ENCODE results near the gene TBC1D16.

TBC1D16 gene

DNA sequence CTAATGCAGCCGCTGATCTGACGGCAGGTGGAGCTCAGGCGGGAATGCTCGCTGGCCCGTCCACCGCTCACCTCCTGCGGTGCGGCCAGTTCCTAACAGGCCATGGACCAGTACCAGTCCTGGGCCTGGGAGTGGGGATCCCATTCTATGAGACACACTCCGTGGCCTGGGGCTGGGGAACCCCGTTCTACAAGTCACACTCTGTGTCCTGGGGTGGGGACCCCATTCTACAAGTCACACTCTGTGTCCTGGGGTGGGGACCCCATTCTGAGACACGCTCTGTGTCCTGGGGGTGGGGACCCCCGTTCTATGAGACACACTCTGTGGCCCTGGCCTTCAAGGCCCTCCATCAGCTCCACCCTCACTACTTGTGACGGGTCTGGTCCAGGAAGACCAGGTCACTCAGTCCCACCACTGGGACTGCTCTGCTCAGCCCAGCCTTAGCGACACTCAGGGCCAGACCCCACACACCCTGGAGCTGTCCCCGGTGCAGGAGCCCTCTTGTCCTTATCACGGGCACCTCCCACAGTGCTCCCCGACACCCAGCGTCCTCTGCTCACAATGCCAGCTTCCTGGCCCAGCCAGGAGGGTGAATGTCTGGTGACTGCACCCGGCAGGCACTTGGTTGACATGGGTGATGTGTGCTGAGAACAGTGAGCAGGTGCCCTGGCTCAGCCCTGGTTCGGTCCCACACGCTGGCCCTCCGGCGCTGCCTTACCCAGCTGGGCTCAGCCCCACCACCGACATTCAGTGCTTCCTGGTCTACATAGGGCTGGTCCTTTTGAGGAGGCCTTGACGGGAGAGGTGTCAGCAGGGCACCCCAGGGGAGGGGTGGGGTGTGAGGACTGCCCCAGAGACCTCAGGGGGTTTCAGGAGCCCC lies 89.1 kb downstream of the TBC1D16 start:
- TF ChIP-seq, protein P1, sequence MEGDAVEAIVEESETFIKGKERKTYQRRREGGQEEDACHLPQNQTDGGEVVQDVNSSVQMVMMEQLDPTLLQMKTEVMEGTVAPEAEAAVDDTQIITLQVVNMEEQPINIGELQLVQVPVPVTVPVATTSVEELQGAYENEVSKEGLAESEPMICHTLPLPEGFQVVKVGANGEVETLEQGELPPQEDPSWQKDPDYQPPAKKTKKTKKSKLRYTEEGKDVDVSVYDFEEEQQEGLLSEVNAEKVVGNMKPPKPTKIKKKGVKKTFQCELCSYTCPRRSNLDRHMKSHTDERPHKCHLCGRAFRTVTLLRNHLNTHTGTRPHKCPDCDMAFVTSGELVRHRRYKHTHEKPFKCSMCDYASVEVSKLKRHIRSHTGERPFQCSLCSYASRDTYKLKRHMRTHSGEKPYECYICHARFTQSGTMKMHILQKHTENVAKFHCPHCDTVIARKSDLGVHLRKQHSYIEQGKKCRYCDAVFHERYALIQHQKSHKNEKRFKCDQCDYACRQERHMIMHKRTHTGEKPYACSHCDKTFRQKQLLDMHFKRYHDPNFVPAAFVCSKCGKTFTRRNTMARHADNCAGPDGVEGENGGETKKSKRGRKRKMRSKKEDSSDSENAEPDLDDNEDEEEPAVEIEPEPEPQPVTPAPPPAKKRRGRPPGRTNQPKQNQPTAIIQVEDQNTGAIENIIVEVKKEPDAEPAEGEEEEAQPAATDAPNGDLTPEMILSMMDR (IDR thresholded peaks at IDR 0.05; ENCODE audit: insufficient read depth, low read depth, low read length, missing control alignments): no peak
- no peak overlapping the region for H3K4me3 ChIP-seq (ENCODE audit: low read depth, low read length)
- DNase-seq (ENCODE audit: low read depth): no peak

DNA sequence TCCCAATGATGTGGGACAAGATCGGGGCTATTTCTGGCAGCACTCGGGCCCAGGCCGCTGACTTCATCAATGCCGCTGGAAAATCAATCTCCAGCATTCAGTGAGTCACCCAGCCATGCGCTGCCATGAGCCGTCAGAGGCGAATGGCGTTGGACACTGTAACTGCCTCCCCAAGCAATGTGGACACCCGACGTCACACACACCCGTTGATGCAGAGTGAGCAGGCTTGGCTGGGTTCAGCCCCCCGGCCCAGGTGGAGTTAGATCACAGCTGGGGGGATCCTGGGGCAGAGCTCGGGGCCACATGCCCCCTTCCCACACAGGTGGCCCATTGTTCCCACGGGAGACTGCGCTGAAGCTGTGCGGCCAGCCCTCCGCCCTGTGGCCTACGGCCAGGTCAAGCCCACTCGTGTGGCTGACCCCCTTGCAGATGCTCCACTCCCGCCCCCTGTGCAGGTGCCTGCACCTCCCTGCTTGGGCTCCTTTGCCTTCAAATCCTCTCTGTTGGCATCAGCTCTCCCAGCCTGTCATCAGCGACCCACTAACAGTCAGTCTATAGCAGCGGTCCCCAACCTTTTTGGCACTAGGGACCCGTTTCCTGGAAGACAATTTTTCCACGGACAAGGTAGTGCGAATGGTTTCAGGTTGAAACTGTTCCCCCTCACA lies 89.9 kb downstream of the TBC1D16 start:
- TF ChIP-seq, protein P1 (IDR thresholded peaks at IDR 0.05; ENCODE audit: insufficient read depth, low read depth, low read length, missing control alignments): no peak
- H3K4me3 ChIP-seq (ENCODE audit: low read depth, low read length): no peak overlapping the region
- DNase-seq (ENCODE audit: low read depth): no peak

DNA sequence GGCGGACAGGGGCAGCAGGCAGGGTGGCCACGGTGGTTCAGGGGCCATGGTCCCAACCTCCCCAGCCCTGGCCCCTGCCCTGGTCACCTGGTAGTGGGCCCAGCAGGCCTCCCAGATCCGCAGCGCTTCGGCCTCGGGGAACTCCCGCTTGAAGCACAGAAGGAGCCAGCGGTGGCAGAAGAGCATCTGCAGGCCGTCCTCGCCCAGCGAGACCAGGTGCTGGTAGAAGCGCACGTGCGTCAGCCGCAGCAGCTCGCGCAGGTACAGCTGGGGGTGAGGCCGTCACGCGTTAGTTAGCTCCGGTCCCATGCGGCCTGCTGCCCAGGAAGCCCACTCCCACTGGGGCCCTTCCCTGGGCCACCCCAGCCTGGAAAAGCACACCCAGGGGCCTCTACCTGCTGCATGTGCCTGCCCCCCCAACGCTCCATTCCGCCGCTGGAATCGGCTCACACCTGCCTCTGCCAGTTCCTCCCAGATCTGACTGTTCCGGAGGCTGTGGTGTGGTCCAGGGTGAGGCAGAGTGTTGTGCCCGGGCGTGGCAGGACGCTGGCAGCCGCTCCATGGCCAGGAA lies 90.8 kb downstream of the TBC1D16 start:
- TF ChIP-seq, protein P1 (IDR thresholded peaks at IDR 0.05; ENCODE audit: insufficient read depth, low read depth, low read length, missing control alignments): no peak
- no peak overlapping the region for H3K4me3 ChIP-seq (ENCODE audit: low read depth, low read length)
- no peak for DNase-seq (ENCODE audit: low read depth)

DNA sequence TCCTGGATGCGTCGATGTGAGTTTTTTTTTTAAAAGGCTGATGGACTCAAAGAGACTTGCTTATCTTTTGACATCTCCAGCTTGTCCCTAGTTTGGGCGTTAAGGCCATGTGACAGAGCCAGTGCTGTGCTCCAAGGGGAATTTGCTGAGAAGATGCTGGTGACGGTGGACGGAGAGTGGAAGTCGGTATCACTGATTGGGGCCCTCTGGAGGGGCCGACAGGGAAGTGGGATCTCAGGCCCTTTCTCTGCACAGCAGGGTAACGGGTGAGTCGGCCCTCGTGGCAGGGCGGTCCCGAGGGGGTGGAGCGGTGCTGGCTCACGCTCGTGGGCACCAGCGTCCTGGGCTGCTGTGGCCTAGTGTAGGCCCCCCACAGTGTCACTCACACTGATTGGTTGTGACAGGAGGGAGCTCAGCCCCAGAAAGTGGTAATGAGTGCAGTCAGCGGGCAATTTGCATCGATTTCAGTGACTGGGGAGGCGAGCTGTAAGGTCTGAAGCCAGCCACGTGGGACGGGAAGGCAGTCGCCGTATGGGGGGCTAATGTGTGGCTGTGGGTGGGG lies 91.3 kb downstream of the TBC1D16 start:
- no peak overlapping the region for H3K4me3 ChIP-seq (ENCODE audit: low read depth, low read length)
- no peak for DNase-seq (ENCODE audit: low read depth)
- TF ChIP-seq, protein P1 (IDR thresholded peaks at IDR 0.05; ENCODE audit: insufficient read depth, low read depth, low read length, missing control alignments): no peak

DNA sequence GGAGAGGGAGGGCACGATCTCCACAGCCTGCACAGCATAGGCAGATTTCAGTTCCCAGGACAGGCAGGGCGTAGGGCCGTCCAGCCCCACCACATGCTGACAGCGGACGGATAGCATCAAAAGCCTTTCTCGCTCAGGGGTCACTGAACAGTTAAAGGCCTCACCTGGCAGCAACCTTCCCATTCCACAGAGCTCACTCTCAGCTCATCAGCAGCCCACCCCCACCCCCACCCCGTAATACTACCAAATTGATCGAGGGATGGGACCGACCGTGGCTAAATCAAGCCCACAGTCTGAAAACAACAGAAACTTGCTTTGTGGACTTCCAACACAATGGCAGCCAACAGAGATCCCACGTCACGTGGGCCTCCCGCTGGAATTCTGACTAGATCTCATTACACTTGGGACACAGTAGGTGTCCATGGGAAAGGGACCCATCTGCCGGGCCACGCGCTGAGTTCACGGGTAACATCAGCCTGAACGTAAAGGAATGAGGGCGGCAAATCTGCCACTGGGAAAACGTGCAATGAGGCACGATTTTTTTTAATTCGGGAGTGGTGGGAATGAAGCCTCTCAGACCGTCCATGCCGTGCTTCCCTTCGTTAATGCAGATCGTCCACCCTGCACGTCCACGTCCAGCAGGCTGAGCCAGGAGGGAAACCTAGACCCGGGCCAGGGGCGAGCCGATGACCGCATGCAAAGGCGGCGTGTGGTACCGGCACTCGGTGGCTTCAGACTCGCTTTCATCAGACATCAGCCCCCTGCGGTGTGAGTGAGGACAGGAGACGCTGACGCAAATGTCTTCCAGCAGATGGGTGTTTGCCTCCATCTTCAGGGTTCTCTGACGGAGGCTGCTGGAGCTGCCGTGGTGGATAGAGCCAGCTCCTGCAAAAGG lies 92.1 kb downstream of the TBC1D16 start:
- TF ChIP-seq, protein P1 (IDR thresholded peaks at IDR 0.05; ENCODE audit: insufficient read depth, low read depth, low read length, missing control alignments): no peak
- DNase-seq (ENCODE audit: low read depth): no peak
- H3K4me3 ChIP-seq (ENCODE audit: low read depth, low read length): no peak overlapping the region
